Measurements from ENCODE around the gene MRPL20.

DNA sequence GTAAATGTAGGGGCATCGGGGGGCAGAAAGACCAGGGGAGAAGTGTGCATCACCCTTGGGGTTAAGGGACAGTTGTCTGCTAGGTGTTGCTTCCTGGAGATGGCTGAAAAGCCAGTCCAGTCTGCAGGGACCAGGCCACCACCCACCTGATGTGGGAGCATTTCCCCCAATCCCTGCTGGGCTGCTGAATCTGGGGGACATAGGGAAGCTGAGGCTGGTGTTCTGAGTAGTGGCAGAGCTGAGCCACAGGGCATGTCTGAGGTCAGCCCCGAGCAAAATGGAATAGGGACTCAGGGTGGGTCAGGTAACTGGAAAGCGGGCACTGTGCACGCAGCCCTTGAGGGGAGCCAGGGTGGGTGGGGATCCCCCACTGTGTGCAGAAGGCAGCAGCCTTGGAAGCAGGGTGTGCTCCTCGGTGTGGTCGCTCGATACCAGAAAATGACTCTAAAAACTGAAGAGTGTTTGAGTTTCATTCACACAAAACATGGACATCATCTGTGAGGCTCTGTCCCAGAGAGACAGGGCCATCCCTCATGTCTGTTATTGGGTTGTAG lies 5.6 kb downstream of the MRPL20 start:
- TF ChIP-seq, protein P1, sequence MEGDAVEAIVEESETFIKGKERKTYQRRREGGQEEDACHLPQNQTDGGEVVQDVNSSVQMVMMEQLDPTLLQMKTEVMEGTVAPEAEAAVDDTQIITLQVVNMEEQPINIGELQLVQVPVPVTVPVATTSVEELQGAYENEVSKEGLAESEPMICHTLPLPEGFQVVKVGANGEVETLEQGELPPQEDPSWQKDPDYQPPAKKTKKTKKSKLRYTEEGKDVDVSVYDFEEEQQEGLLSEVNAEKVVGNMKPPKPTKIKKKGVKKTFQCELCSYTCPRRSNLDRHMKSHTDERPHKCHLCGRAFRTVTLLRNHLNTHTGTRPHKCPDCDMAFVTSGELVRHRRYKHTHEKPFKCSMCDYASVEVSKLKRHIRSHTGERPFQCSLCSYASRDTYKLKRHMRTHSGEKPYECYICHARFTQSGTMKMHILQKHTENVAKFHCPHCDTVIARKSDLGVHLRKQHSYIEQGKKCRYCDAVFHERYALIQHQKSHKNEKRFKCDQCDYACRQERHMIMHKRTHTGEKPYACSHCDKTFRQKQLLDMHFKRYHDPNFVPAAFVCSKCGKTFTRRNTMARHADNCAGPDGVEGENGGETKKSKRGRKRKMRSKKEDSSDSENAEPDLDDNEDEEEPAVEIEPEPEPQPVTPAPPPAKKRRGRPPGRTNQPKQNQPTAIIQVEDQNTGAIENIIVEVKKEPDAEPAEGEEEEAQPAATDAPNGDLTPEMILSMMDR (IDR thresholded peaks at IDR 0.05) = no peak
- no peak for TF ChIP-seq ZFX (IDR thresholded peaks at IDR 0.05; ENCODE audit: borderline replicate concordance)

Measured in 22Rv1 (cell line).